MM.1S (cell line): ENCODE results near the gene AGAP3.

ENCODE experiments used
- DNase-seq: peaks from one replicate; pipeline ENCODE4 v3.0.0-alpha.2; 2015
- H2AFZ ChIP-seq: fragments of 300-600 bp; sonication (generic); 2 replicates; pipeline ENCODE4 v1.6.0; 2016; ENCODE audit warnings: antibody characterized with exemption, low read length
- H3F3A ChIP-seq: fragments of 300-600 bp; sonication (generic); 2 replicates; pipeline ENCODE4 v1.6.1; 2016; ENCODE audit warnings: mild to moderate bottlenecking, antibody characterized with exemption, low read length, moderate library complexity, mixed read lengths; ENCODE audit not compliant: insufficient read depth
- H3K27ac ChIP-seq: fragments of 300-600 bp; sonication (generic); 2 replicates; pipeline ENCODE4 v1.5.1; 2016; ENCODE audit warnings: mild to moderate bottlenecking, low read length
- H3K27me3 ChIP-seq: fragments of 300-600 bp; sonication (generic); replicated peaks from 2 replicates; pipeline ENCODE4 v1.6.0; 2016; ENCODE audit warnings: low read length; ENCODE audit not compliant: insufficient read depth
- H3K36me3 ChIP-seq: fragments of 300-600 bp; sonication (generic); replicated peaks from 2 replicates; pipeline ENCODE4 v1.6.1; 2016; ENCODE audit warnings: mild to moderate bottlenecking, low read length, mixed read lengths; ENCODE audit not compliant: insufficient read depth
- H3K4me1 ChIP-seq: fragments of 300-600 bp; sonication (generic); 2 replicates; pipeline ENCODE4 v1.6.1; 2016; ENCODE audit warnings: low read length, mixed read lengths
- H3K4me2 ChIP-seq: fragments of 300-600 bp; sonication (generic); 2 replicates; pipeline ENCODE4 v1.6.0; 2016; ENCODE audit warnings: low read depth, low read length
- H3K4me3 ChIP-seq: fragments of 300-600 bp; sonication (generic); 2 replicates; pipeline ENCODE4 v1.5.1; 2016; ENCODE audit warnings: low read length, mixed read lengths
- H3K79me2 ChIP-seq: fragments of 300-600 bp; sonication (generic); 2 replicates; pipeline ENCODE4 v1.6.1; 2016; ENCODE audit warnings: mixed run types, low read length, mixed read lengths
- H3K9ac ChIP-seq: fragments of 300-600 bp; sonication (generic); 2 replicates; pipeline ENCODE4 v1.6.1; 2016; ENCODE audit warnings: low read length, mixed read lengths
- H3K9me2 ChIP-seq: fragments of 300-600 bp; sonication (generic); replicated peaks from 2 replicates; pipeline ENCODE4 v1.6.1; 2016; ENCODE audit warnings: mild to moderate bottlenecking, low read length, mixed read lengths; ENCODE audit not compliant: insufficient read depth
- H3K9me3 ChIP-seq: fragments of 300-600 bp; sonication (generic); replicated peaks from 2 replicates; pipeline ENCODE4 v1.6.1; 2016; ENCODE audit warnings: mild to moderate bottlenecking, low read length, mixed read lengths; ENCODE audit not compliant: insufficient read depth
- H4K20me1 ChIP-seq: fragments of 300-600 bp; sonication (generic); 2 replicates; pipeline ENCODE4 v1.6.1; 2016; ENCODE audit warnings: mild to moderate bottlenecking, low read length, moderate library complexity, mixed read lengths; ENCODE audit not compliant: insufficient read depth
- CTCF ChIP-seq: fragments of 300-600 bp; sonication (generic); IDR thresholded peaks from 2 replicates; pipeline ENCODE4 v1.5.1; 2016; ENCODE audit warnings: antibody characterized with exemption, low read length, mixed read lengths
- EZH2 ChIP-seq: fragments of 300-600 bp; sonication (generic); optimal IDR thresholded peaks from 2 replicates; pipeline ENCODE3; 2017; ENCODE audit warnings: low read depth, mild to moderate bottlenecking, antibody characterized with exemption, low read length, mixed read lengths
- EZH2phosphoT487 ChIP-seq: fragments of 300-600 bp; sonication (generic); IDR thresholded peaks from 2 replicates; pipeline ENCODE4 v1.6.1; 2018; ENCODE audit warnings: antibody characterized with exemption, low read length

AGAP3 gene

GRCh38 chr7:151116603-151117440 lies 30.5 kb downstream of the AGAP3 start:
- H3K4me3 ChIP-seq: no peak overlapping the region
- no peak overlapping the region for H2AFZ ChIP-seq
- no peaks in the 10 kb centered on the region for H3K9me2 ChIP-seq
- H3F3A ChIP-seq: no peaks in the 10 kb centered on the region
- no peak overlapping the region for H3K9ac ChIP-seq
- no peaks in the 10 kb centered on the region for H3K4me1 ChIP-seq
- DNase-seq: no peak
- H4K20me1 ChIP-seq: no peaks in the 10 kb centered on the region
- TF ChIP-seq EZH2phosphoT487 (no peak), CTCF (no peak), EZH2 (no peak)
- no peak overlapping the region for H3K4me2 ChIP-seq
- H3K36me3 ChIP-seq: no peaks in the 10 kb centered on the region
- H3K27me3 ChIP-seq: no peaks in the 10 kb centered on the region
- peaks cover 26% of the 10 kb centered on the region for H3K79me2 ChIP-seq
- no peak overlapping the region for H3K27ac ChIP-seq
- no peaks in the 10 kb centered on the region for H3K9me3 ChIP-seq

GRCh38 chr7:151117565-151117964 lies 31.3 kb downstream of the AGAP3 start:
- no peak overlapping the region for H3K4me2 ChIP-seq
- no peak overlapping the region for H2AFZ ChIP-seq
- H3K4me3 ChIP-seq: no peak overlapping the region
- no peaks in the 10 kb centered on the region for H3F3A ChIP-seq
- H3K79me2 ChIP-seq: peaks cover 18% of the 10 kb centered on the region
- H3K9ac ChIP-seq: no peak overlapping the region
- no peak for DNase-seq
- no peaks in the 10 kb centered on the region for H3K4me1 ChIP-seq
- no peaks in the 10 kb centered on the region for H3K27me3 ChIP-seq
- no peaks in the 10 kb centered on the region for H4K20me1 ChIP-seq
- H3K9me3 ChIP-seq: no peaks in the 10 kb centered on the region
- H3K36me3 ChIP-seq: no peaks in the 10 kb centered on the region
- H3K9me2 ChIP-seq: no peaks in the 10 kb centered on the region
- H3K27ac ChIP-seq: no peak overlapping the region
- TF ChIP-seq EZH2 (no peak), CTCF (no peak), EZH2phosphoT487 (no peak)

- DNase-seq: no peak
- no peak overlapping the region for H3K27ac ChIP-seq
- no peak overlapping the region for H3K9ac ChIP-seq
- no peaks in the 10 kb centered on the region for H3F3A ChIP-seq
- H3K79me2 ChIP-seq: peaks cover 12% of the 10 kb centered on the region
- no peak overlapping the region for H3K4me2 ChIP-seq
- TF ChIP-seq EZH2phosphoT487 (no peak), CTCF (no peak), EZH2 (no peak)
- H2AFZ ChIP-seq: no peak overlapping the region
- no peaks in the 10 kb centered on the region for H3K9me3 ChIP-seq
- no peaks in the 10 kb centered on the region for H3K4me1 ChIP-seq
- no peak overlapping the region for H3K4me3 ChIP-seq
- H3K9me2 ChIP-seq: no peaks in the 10 kb centered on the region
- H3K27me3 ChIP-seq: no peaks in the 10 kb centered on the region
- H4K20me1 ChIP-seq: no peaks in the 10 kb centered on the region
- H3K36me3 ChIP-seq: no peaks in the 10 kb centered on the region
Measured at GRCh38 chr7:151118108-151119054, 32.1 kb downstream of the AGAP3 start.
